Measurements from ENCODE around the gene SCRG1. TPM values are rescaled to one million over a fixed set of nuclear protein-coding genes. Genes with fewer than 3 reads are reported as not detected.

Gene SCRG1
- total RNA-seq, 2 donors from 2014 or later, result not detected

- H3K9me3 ChIP-seq (ENCODE audit: control insufficient read depth, low read length, poor library complexity, severe bottlenecking), result no peaks in the 10 kb centered on the region
- Mint-ChIP-seq H3K27ac (peak overlapping the region; percentile 32), H3K36me3 (ENCODE audit: low read depth) (peaks cover 2% of the 10 kb centered on the region), H3K4me1 (peaks cover 9% of the 10 kb centered on the region), H3K4me3 (no peak overlapping the region), H3K27me3 (peaks cover 4% of the 10 kb centered on the region)
- no peak for ATAC-seq
- DNase-seq, result no peak
These were observed 21.9 kb upstream of the SCRG1 start for GRCh38 chr4:173420801-173421200.

GRCh38 chr4:173420324-173420752 is 21.4 kb upstream of the SCRG1 start:
- H3K27ac Mint-ChIP-seq, result peak overlapping the region; percentile 32
- H3K4me1 Mint-ChIP-seq, result peaks cover 9% of the 10 kb centered on the region
- H3K9me3 ChIP-seq (ENCODE audit: control insufficient read depth, low read length, poor library complexity, severe bottlenecking), result no peaks in the 10 kb centered on the region
- DNase-seq (no peak), ATAC-seq (peak; percentile 63)
- no peak overlapping the region for H3K4me3 Mint-ChIP-seq
- H3K36me3 Mint-ChIP-seq (ENCODE audit: low read depth), result peaks cover 2% of the 10 kb centered on the region
- peaks cover 4% of the 10 kb centered on the region for H3K27me3 Mint-ChIP-seq

GRCh38 chr4:173418639-173419038 is 19.7 kb upstream of the SCRG1 start:
- Mint-ChIP-seq H3K4me3 (no peak overlapping the region), H3K36me3 (ENCODE audit: low read depth) (peaks cover 2% of the 10 kb centered on the region), H3K4me1 (peaks cover 9% of the 10 kb centered on the region), H3K27ac (no peak overlapping the region), H3K27me3 (peaks cover 4% of the 10 kb centered on the region)
- ATAC-seq (no peak), DNase-seq (no peak)
- no peaks in the 10 kb centered on the region for H3K9me3 ChIP-seq (ENCODE audit: control insufficient read depth, low read length, poor library complexity, severe bottlenecking)

GRCh38 chr4:173417833-173418232 is 18.9 kb upstream of the SCRG1 start:
- Mint-ChIP-seq H3K36me3 (ENCODE audit: low read depth) (peaks cover 2% of the 10 kb centered on the region), H3K27ac (no peak overlapping the region), H3K4me3 (no peak overlapping the region), H3K27me3 (peaks cover 4% of the 10 kb centered on the region), H3K4me1 (peaks cover 9% of the 10 kb centered on the region)
- no peak for ATAC-seq
- no peaks in the 10 kb centered on the region for H3K9me3 ChIP-seq (ENCODE audit: control insufficient read depth, low read length, poor library complexity, severe bottlenecking)
- no peak for DNase-seq

GRCh38 chr4:173415885-173416653 is 17.2 kb upstream of the SCRG1 start:
- peaks cover 2% of the 10 kb centered on the region for H3K36me3 Mint-ChIP-seq (ENCODE audit: low read depth)
- H3K27me3 Mint-ChIP-seq, result peaks cover 4% of the 10 kb centered on the region
- H3K4me1 Mint-ChIP-seq, result peaks cover 9% of the 10 kb centered on the region
- ATAC-seq (peak; percentile 39), DNase-seq (no peak)
- H3K4me3 Mint-ChIP-seq, result no peak overlapping the region
- H3K27ac Mint-ChIP-seq, result no peak overlapping the region
- H3K9me3 ChIP-seq (ENCODE audit: control insufficient read depth, low read length, poor library complexity, severe bottlenecking), result no peaks in the 10 kb centered on the region

GRCh38 chr4:173415092-173415491 is 16.2 kb upstream of the SCRG1 start:
- no peak overlapping the region for H3K4me3 Mint-ChIP-seq
- H3K36me3 Mint-ChIP-seq (ENCODE audit: low read depth), result no peaks in the 10 kb centered on the region
- peaks cover 4% of the 10 kb centered on the region for H3K4me1 Mint-ChIP-seq
- H3K9me3 ChIP-seq (ENCODE audit: control insufficient read depth, low read length, poor library complexity, severe bottlenecking), result no peaks in the 10 kb centered on the region
- no peak for ATAC-seq
- H3K27ac Mint-ChIP-seq, result no peak overlapping the region
- peaks cover 4% of the 10 kb centered on the region for H3K27me3 Mint-ChIP-seq
- no peak for DNase-seq

- no peaks in the 10 kb centered on the region for H3K36me3 Mint-ChIP-seq (ENCODE audit: low read depth)
These were observed 15.5 kb upstream of the SCRG1 start for GRCh38 chr4:173414456-173414855.

GRCh38 chr4:173413036-173413435 is 14.1 kb upstream of the SCRG1 start:
- no peak for ATAC-seq
- no peaks in the 10 kb centered on the region for H3K36me3 Mint-ChIP-seq (ENCODE audit: low read depth)
- no peaks in the 10 kb centered on the region for H3K27me3 Mint-ChIP-seq
- H3K4me3 Mint-ChIP-seq, result no peak overlapping the region
- H3K9me3 ChIP-seq (ENCODE audit: control insufficient read depth, low read length, poor library complexity, severe bottlenecking), result no peaks in the 10 kb centered on the region
- no peak overlapping the region for H3K27ac Mint-ChIP-seq
- DNase-seq, result no peak
- no peaks in the 10 kb centered on the region for H3K4me1 Mint-ChIP-seq

More at GRCh38 chr4:173414456-173414855, 15.5 kb upstream of the SCRG1 start:
- ATAC-seq (no peak), DNase-seq (no peak)
- Mint-ChIP-seq H3K4me3 (no peak overlapping the region), H3K27me3 (peaks cover 4% of the 10 kb centered on the region), H3K27ac (no peak overlapping the region), H3K4me1 (peaks cover 2% of the 10 kb centered on the region)
- H3K9me3 ChIP-seq (ENCODE audit: control insufficient read depth, low read length, poor library complexity, severe bottlenecking), result no peaks in the 10 kb centered on the region

GRCh38 chr4:173411106-173411693 is 12.3 kb upstream of the SCRG1 start:
- Mint-ChIP-seq H3K36me3 (ENCODE audit: low read depth) (no peaks in the 10 kb centered on the region), H3K27ac (no peak overlapping the region), H3K27me3 (no peaks in the 10 kb centered on the region), H3K4me3 (no peak overlapping the region), H3K4me1 (no peaks in the 10 kb centered on the region)
- H3K9me3 ChIP-seq (ENCODE audit: control insufficient read depth, low read length, poor library complexity, severe bottlenecking), result no peaks in the 10 kb centered on the region
- DNase-seq (no peak), ATAC-seq (no peak)

GRCh38 chr4:173410079-173410478 is 11.2 kb upstream of the SCRG1 start:
- H3K9me3 ChIP-seq (ENCODE audit: control insufficient read depth, low read length, poor library complexity, severe bottlenecking), result no peaks in the 10 kb centered on the region
- H3K27ac Mint-ChIP-seq, result no peak overlapping the region
- H3K27me3 Mint-ChIP-seq, result peaks cover 6% of the 10 kb centered on the region
- DNase-seq (no peak), ATAC-seq (no peak)
- H3K4me3 Mint-ChIP-seq, result no peak overlapping the region
- H3K4me1 Mint-ChIP-seq, result peaks cover 7% of the 10 kb centered on the region
- peaks cover 3% of the 10 kb centered on the region for H3K36me3 Mint-ChIP-seq (ENCODE audit: low read depth)

- Mint-ChIP-seq H3K36me3 (ENCODE audit: low read depth) (peaks cover 5% of the 10 kb centered on the region), H3K27ac (no peak overlapping the region), H3K4me3 (no peak overlapping the region), H3K27me3 (peaks cover 6% of the 10 kb centered on the region), H3K4me1 (peaks cover 11% of the 10 kb centered on the region)
- H3K9me3 ChIP-seq (ENCODE audit: control insufficient read depth, low read length, poor library complexity, severe bottlenecking), result no peaks in the 10 kb centered on the region
- DNase-seq (no peak), ATAC-seq (no peak)
These were observed 7.1 kb upstream of the SCRG1 start for GRCh38 chr4:173405840-173406606.

- ATAC-seq (no peak), DNase-seq (no peak)
- H3K9me3 ChIP-seq (ENCODE audit: control insufficient read depth, low read length, poor library complexity, severe bottlenecking), result no peaks in the 10 kb centered on the region
- Mint-ChIP-seq H3K27me3 (peaks cover 6% of the 10 kb centered on the region), H3K4me1 (peaks cover 11% of the 10 kb centered on the region), H3K27ac (no peak overlapping the region), H3K4me3 (no peak overlapping the region), H3K36me3 (ENCODE audit: low read depth) (peaks cover 5% of the 10 kb centered on the region)
These were observed 5.5 kb upstream of the SCRG1 start for GRCh38 chr4:173404296-173404865.

GRCh38 chr4:173403051-173403450 is 4.1 kb upstream of the SCRG1 start:
- Mint-ChIP-seq H3K36me3 (ENCODE audit: low read depth) (peaks cover 5% of the 10 kb centered on the region), H3K27me3 (peaks cover 6% of the 10 kb centered on the region), H3K4me1 (peaks cover 11% of the 10 kb centered on the region), H3K4me3 (no peak overlapping the region), H3K27ac (no peak overlapping the region)
- DNase-seq (no peak), ATAC-seq (no peak)
- H3K9me3 ChIP-seq (ENCODE audit: control insufficient read depth, low read length, poor library complexity, severe bottlenecking), result no peaks in the 10 kb centered on the region
